Measurements from ENCODE around the gene ADGRF3.
"Not testable (repeated sequence)": the region's sequence is repeated elsewhere in the genome, so short reads cannot be mapped to it uniquely, and the experiment has no call there.

Gene ADGRF3, protein sequence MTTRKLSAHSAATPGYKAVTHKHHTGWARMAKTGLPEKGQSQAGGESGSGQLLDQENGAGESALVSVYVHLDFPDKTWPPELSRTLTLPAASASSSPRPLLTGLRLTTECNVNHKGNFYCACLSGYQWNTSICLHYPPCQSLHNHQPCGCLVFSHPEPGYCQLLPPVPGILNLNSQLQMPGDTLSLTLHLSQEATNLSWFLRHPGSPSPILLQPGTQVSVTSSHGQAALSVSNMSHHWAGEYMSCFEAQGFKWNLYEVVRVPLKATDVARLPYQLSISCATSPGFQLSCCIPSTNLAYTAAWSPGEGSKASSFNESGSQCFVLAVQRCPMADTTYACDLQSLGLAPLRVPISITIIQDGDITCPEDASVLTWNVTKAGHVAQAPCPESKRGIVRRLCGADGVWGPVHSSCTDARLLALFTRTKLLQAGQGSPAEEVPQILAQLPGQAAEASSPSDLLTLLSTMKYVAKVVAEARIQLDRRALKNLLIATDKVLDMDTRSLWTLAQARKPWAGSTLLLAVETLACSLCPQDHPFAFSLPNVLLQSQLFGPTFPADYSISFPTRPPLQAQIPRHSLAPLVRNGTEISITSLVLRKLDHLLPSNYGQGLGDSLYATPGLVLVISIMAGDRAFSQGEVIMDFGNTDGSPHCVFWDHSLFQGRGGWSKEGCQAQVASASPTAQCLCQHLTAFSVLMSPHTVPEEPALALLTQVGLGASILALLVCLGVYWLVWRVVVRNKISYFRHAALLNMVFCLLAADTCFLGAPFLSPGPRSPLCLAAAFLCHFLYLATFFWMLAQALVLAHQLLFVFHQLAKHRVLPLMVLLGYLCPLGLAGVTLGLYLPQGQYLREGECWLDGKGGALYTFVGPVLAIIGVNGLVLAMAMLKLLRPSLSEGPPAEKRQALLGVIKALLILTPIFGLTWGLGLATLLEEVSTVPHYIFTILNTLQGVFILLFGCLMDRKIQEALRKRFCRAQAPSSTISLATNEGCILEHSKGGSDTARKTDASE

DNA sequence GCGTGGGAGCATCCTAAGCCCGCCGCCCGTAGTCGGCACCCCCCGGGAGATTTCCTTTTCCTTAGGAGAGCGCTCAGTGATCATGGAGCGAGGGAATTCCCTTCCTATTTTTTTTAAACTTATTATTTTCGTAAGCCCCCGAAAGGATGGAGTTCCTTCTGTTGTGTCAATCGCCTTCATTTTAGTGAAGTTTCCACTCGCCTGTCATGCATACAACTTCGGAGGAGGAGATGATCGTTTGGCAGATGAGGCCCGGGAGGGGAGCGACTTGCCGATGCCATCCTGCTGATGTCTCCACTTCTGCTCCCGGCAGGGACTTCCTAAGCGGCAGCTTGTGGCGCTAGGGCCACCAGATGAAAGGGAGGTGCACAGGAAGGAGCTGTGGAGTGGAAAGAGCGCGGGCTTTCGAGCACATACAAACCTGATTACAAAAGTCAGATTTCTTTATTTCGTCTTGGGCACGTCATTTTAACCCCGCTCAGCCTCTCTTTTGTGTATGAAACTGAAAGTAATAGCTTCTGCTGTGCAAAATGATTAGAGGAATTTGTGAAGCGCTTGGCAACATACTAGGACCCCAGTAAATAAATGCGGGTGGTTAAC is at the start of gene ADGRF3:
ADGRF3 (minus strand) TSS at position 336 of the 600 bp plus-strand sequence. CDS start 555 bp downstream, outside the sequence.
- peak; percentile 57 for DNase-seq (ENCODE audit: low spot score)

DNA sequence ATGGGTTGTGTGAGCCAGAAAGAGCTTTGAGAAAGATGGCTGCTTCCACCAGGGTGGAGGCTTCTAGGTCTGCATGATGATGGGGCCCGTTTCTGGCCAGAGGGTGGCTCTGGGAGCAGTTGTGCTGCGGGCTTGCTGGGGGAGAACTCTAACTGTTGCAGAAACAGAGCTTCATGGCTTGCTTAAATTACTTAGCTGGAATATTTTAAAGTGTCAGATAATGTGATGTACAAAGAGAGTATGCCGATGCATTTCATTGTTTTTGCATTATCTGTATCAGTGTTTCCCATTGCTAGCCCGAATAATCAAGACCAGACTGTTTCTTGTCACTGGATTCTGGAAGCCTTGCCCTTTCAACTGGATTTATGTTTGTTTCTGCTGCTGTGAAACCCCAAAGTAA is 48.8 kb upstream of the ADGRF3 start:
- no peak for DNase-seq (ENCODE audit: low spot score)

DNA sequence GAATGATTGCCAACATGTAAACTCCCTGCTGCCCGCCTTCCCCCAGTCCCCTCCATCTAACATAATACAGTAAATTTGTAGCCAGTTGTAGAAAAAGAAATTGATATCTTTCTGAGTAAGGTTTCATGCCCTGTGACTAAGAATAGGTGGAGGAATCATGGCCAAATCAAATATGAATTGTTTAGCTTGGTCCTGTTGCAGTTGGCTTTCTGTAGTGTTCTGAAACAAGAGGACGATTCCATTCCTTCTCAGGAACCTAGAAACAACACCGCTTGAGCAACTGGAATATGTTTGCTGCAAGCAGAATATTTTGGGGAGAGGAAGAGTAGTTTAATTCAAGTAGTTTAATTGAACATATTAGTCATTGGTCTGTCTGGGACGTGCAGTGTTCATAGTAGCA is 48.1 kb upstream of the ADGRF3 start:
- DNase-seq (ENCODE audit: low spot score), result no peak

DNA sequence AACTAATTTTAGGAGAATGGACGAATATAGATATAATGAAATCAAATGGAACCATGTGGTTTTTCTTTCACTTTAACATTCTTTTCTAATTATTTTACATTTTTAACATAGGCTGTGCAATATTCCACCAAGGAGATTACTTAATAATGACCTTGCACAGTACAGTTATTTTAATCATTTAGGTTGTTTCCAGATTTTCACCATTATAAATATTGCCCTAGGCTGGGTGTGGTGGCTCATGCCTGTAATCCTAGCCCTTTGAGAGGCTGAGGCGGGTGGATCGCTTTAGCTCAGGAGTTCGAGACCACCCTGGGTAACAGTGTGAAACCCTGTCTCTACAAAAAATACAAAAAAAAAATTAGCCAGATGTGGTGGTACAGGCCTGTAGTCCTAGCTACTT is 40.6 kb upstream of the ADGRF3 start:
- DNase-seq (ENCODE audit: low spot score), result no peak

DNA sequence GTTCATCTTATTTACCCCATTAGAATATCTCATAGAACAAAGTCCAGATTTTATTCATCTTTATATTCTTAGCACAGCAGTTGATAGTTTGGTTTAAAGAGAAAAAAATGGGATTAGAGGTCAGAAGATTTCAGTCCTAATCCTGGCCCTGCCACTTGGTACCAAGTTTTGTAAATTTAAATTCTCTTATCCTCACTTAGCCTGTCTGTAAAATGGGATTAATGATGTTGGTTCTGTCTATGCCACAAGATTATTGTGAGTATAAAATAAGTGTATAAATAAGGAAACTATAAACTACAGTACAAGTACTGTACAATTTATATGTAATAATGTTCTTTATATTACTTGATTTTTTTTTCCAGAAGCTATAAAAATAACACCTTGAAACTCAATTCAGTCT is 38.0 kb upstream of the ADGRF3 start:
- no peak for DNase-seq (ENCODE audit: low spot score)

DNA sequence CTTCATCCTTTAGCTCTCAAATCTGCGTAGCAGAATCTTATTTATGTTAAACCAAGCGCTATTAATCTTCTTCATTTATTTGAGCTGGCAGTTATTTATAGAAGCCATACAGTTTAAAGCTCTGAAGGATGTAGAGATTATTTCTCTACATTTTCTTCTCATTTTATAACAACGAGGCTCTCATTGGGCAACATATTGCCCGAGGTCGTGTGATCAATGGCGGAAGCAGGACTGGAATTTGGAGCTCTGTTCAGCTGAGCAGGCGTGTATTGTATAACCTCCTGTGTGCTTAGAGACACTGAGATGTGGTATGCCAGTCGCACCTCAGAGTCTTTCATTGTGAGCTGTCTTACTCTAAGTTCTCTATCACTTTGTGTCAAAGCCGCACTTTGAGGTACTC is 37.6 kb upstream of the ADGRF3 start:
- DNase-seq (ENCODE audit: low spot score), result no peak

DNA sequence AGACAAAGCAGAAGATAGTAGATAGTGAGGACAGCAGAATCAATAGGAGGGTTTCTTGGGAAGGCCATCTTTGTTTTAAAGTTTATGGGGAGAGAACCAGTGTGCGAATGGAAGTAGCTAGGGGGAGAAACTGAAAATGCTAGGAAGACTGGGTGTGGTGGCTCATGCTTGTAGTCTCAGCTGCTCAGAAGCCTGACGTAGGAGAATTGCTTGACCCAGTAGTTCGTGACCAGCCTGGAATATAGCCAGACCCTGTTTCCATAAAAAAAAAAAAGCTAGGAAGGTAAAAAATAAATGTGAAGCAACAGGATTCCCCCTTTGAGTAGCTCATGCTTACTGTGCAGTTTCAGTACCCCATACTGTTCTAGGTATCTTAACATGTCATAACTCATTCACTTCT is 36.0 kb upstream of the ADGRF3 start:
- no peak for DNase-seq (ENCODE audit: low spot score)

DNA sequence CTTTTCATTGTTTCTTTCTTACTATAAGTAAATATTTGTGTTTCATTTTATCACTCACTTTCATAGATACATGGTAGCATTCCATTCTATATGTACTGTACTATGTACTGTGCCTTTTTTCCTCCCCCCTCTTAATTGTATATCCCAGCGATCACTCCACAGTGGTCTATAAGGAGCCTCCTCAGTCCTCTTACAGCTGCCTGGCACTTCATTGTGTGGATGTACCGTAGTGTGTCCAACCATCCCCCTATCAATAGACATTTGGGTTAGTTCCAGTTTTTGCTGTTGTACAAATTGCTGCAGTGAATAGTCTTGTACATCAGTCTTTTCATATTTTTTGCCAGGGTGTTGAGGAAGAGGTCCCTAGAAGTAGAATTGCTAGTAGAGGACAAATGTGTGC is 33.7 kb upstream of the ADGRF3 start:
- DNase-seq (ENCODE audit: low spot score), result no peak

DNA sequence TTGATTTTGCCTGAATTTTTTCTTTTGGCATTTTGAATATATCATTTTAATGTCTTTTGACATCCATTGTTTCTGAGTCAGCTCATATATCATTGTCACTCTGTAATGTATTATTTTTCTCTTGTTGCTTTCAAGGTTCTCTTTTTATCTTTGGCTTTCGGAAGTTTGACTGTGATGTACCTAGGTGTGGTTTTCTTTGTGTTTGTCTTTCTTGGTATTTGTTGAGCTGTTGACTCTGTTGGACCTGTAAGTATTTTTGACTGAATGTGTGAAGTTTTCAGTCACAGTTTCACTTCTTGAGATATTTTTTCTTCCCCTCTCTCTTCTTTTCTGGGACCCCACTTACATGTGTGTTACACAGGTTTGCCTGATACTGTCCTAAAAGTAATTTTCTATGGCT is 30.2 kb upstream of the ADGRF3 start:
- no peak for DNase-seq (ENCODE audit: low spot score)

DNA sequence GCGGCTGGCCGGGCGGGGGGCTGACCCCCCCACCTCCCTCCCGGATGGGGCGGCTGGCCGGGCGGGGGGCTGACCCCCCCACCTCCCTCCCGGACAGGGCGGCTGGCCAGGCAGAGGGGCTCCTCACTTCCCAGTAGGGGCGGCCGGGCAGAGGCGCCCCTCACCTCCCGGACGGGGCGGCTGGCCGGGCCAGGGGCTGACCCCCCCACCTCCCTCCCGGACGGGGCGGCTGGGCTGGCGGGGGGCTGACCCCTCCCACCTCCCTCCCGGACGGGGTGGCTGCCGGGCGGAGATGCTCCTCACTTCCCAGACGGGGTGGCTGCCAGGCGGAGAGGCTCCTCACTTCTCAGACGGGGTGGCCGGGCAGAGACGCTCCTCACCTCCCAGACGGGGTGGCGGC is 24.3 kb upstream of the ADGRF3 start:
- not testable (repeated sequence) for DNase-seq (ENCODE audit: low spot score)

DNA sequence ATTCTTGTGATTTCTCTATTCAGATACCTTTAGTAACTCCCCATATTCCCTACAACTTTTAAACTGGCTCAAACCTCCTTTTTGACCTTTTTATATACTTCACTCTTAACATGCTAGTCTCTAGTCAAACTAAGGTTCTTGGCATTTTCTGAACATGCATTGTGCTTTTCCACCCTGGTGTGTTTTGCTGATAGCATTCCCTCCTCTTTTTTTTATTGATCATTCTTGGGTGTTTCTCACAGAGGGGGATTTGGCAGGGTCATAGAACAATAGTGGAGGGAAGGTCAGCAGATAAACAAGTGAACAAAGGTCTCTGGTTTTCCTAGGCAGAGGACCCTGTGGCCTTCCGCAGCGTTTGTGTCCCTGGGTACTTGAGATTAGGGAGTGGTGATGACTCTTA is 23.1 kb upstream of the ADGRF3 start:
- DNase-seq (ENCODE audit: low spot score), result not testable (repeated sequence)

DNA sequence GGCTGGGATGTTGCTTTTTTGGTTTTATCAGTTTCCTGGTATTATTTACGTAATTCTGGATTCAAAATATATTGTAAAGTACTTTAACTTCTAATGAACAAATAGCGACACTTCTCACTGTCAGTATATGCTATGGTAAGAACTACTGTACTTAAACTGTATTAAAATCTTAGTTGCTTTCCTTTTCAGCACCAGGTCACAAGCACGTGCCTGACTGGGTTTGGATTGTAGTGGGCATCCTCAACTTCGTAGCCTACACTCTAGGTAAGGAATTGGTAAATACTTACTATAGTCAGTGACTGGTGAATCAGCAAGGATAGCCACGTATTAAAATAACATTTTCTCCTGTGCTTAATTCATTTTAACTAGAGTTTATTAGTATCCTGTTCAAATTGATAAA is 20.4 kb upstream of the ADGRF3 start:
- no peak for DNase-seq (ENCODE audit: low spot score)

DNA sequence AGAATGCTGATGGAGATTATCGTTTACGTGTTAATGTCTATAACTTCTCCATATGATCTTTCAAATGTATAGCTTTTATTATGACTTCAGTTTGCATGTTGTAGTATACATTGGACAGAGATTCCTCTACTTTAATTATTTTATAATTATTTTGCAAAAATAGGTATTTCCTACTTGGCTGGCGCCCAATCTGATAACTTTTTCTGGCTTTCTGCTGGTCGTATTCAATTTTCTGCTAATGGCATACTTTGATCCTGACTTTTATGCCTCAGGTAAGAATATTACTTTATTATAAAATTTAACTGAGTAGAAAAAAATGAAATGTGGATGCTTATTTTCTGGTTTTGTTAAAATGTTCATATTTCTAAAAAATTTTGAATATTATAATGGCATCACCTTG is 18.1 kb upstream of the ADGRF3 start:
- DNase-seq (ENCODE audit: low spot score), result no peak

DNA sequence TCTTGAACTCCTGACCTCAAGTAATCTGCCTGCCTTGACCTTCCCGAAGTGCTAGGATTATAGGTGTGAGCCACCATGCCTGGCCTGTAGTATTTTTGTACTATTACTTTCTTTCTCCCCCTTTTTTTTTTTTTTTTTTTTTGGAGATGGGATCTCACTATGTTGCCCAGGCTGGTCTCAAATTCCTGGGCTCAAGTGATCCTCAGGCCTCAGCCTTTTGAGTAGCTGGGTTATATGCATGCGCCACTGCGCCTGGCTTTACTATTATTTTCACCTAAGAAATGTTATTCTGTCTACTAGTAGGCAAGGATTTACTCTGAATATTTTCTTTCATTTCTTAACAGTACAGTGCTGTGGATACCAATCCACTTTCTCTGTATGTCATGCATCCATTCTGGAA is 17.4 kb upstream of the ADGRF3 start:
- no peak for DNase-seq (ENCODE audit: low spot score)

DNA sequence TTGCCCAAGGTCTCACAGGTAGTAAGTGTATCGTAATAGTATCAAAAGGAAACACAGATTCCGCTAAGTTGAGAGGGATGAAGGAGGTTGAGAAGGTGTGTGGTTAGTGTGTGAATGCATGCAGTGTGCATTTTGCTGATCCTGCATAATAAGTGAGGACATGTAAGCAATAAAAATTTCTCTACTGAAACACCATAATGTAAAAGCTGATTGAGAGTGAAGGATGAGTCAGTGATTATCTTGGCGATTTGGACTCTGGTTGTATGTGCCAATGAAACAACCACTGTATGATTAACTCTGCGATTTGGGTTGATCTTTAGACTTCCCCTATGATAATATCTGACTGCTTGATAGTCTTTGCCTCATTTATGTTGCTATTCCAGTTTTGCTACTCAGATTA is 16.7 kb upstream of the ADGRF3 start:
- DNase-seq (ENCODE audit: low spot score), result peak; percentile 34

DNA sequence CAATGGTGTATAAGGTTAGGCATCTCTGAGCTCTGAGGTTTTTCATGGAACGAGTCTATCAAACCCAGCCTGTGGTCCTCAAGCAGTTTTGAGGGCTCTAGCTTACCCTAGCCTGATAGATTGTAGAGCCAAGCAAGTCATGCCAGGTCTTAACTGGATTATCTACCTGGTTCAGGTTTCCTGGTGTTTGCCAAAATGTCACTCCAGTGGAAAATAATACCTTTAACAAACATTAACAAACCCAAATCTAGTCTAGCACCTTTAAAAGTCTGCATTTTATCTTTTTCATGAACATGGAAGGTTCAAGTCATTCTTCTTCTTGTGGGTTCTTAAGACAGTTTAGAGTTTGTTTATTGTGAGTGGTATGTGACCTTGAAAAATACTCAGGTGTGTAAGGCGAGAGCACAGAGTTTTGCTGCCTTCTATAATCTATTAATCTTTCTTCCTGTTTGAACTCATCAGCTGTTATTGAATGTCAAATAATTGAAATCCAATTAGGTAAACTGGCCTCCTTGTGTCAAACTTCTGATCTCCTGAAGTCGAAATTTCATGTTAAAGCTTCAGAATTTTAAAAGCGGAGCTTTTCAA is 13.4 kb upstream of the ADGRF3 start:
- no peak for DNase-seq (ENCODE audit: low spot score)

DNA sequence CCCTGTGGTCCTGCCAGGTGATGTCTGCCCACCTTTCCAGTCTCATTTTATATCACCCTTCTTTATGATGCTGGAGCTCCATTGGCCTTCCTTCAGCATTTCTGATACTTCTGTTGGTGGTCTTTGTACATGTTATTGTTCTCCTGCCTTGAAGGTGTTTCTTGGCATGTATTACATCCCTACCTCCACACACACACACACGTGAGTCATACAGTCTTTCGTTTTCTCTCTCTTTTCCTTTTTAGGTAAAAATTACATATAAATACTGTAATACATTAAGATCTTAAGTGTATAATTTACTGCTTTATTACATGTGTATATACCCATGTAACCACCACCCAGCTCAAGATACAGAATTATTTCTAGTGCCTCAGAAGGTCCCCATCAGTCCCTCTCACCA is 10.2 kb upstream of the ADGRF3 start:
- no peak for DNase-seq (ENCODE audit: low spot score)

DNA sequence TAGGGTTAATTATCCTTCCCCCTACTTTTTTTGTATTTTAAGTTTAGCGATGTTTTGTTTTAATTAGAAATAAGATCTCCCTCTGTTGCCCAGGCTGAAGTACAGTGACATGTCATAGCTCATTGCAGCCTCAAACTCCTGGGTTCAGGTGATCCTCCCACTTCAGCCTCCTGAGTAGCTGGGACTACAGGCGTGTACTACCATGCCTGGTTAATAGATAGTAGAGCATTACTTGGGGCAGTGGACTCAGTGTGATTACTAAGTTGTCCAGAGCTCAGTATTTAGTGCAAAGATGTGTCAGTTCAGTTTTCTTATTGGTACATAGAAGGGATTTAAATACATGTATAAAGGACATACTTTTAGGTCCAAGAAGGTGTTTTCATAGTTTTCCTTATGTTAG is 9.5 kb upstream of the ADGRF3 start:
- DNase-seq (ENCODE audit: low spot score), result no peak

DNA sequence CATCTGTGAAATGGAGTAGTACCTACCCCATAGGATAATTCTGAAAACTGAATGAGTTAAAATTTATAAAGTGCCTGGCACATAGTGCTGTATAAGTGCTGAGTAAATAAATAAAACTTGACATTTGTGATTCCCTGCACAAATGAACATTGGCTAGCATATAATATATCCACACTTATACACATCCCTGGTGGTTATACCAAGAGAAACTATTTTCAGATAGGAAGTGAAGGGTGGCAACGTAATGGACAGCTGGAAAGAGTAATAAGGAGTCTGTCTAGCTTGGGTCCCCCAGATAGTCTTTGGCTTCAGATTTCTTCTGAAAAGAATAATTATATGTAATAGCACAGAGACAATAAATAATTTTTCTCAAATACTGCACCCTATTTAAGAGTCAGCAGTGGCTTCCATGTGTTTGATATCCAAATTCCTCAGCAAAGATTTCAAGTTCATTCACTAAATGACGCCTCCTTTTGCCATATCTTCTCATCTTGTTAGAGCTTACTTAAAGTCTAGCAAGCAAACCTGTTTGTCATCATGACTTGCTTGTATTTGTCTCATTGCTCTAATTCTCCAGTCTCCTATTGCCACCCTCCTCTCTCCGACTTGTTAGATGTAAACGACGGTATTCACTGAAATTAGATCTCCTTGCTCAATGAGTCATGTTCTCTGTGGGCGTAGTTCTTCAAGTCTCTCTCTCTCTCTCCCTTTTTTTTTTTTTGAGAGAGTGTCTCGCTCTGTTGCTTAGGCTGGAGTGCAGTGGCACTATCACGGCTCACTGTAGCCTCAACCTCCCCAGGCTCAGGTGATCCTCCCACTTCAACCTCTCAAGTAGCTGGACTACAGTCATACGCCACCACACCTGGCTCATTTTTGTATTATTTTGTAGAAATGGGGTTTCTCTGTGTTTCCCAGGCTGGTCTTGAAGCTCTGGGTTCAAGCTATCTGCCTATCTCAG is 8.7 kb upstream of the ADGRF3 start:
- no peak for DNase-seq (ENCODE audit: low spot score)

DNA sequence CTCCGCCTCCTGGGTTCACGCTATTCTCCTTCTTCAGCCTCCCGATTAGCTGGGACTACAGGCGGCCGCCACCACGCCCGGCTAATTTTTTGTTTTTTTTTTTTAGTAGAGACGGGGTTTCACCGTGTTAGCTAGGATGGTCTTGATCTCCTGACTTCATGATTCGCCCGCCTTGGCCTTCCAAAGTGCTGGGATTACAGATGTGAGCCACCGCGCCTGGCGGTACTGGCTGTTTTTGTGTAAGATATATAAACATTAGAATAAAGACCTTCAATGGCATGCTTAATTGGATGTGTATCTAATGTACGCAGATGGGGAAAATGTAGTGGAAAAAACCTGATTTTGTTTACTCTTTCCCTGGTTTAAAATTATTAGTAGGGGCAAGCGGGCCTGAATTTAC is 7.9 kb upstream of the ADGRF3 start:
- DNase-seq (ENCODE audit: low spot score), result not testable (repeated sequence)

DNA sequence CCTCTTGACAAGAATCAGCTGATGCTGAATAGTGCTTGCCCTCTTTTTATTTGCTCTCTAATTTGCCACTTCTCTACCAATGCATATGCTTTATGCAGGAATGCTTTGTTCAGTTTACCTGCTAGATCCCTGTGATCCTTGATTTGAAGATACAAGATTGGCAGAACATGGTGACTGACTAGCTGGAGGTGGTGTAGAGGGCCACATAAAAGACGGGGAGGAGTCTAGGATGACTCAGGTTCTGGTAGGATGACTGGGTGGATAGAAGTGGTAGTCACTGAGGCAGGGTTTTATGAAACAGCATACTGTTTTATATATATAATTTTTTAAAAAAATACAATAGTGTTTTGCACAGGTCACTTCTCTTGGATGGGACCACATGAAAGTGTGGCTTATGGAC is 6.3 kb upstream of the ADGRF3 start:
- DNase-seq (ENCODE audit: low spot score), result no peak
